GM18502 (cell line): ENCODE data around the gene BBOX1.
"Not testable (repeated sequence)": the region's sequence is repeated elsewhere in the genome, so short reads cannot be mapped to it uniquely, and the experiment has no call there.

Experiments used
- ATAC-seq: cut with Tn5 transposase; IDR thresholded peaks from one replicate; pipeline ENCODE4 v1.9.1; 2021; ENCODE audit warnings: mild to moderate bottlenecking; ENCODE audit not compliant: unreplicated experiment, poor library complexity

The BBOX1 gene

DNA sequence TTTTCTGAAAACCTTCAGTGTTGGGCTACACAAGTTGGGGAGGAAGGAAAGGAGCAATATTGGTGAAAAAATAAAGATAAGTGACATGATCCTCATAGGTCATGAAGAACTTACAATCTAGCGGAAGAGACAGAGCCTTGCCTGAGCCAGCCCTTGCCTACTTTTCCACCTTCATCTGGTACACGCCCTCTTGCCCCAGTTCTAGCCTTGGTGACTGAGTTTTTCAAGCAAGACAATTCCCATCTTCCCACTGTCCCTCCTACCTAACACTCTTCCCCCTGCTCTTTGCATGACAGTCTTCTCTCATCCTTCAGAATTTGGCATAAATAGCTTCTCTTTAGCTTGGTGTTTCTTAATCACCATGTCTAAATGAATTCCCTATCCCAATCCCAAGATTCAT is 42.6 kb downstream of the BBOX1 start:
- no peak for ATAC-seq

DNA sequence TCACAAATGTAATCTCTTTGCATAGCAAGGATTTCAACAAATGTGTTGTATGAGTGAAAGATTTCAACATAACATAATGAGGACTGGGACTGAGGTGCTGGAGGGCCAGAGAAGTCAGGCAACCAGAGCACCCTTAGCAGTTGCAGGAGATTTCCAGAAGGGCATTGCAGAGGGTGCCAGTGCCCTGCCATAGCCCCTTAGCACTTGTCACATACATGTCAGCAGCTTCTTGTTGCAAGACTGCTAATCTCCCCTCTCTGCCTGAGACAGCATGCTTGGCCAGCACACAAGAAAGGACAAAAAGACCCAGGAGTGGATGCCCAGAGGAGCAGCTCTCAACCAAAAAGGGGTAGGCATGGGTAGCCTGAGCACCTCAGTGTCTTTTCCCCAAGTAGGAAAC is 43.2 kb downstream of the BBOX1 start:
- ATAC-seq = no peak

- ATAC-seq = no peak
Measured at GRCh38 chr11:27084518-27084917, 43.9 kb downstream of the BBOX1 start.

DNA sequence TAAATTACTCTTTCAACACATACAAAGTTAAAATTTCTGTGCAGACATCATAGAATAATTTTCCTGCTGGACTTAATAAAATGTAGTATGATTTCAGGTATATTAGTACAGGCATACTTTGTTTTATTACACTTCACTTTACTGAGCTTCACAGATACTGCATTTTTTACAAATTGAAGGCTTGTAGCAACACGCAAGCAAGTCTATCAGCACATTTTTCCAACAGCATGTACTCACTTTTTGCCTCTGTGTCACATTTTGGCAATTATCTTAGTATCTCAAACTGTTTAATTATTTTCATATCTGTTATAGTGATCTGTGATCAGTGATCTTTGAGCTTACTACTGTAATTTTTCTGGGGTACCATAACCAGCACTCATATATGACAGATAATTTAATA is 44.5 kb downstream of the BBOX1 start:
- ATAC-seq = no peak

GRCh38 chr11:27085605-27086004 is 45.0 kb downstream of the BBOX1 start:
- no peak for ATAC-seq

DNA sequence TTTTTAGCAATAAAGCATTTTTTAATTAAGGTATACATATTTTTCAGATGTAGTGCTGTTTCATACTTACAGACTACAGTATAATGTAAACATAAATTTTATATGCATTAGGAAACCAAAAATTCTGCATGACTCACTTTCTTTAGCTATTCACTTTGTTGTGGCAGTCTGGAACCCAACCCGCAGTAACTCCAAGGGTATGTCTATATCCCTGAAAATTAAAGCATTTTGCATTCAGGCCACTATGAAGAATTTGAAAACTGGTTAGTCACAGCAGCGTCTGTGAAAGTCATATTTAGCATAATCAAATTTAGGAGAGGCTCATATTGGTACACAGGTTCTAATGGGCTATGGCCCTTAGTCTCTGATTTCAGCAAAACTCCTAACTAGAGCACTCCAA is 46.8 kb downstream of the BBOX1 start:
- no peak for ATAC-seq

DNA sequence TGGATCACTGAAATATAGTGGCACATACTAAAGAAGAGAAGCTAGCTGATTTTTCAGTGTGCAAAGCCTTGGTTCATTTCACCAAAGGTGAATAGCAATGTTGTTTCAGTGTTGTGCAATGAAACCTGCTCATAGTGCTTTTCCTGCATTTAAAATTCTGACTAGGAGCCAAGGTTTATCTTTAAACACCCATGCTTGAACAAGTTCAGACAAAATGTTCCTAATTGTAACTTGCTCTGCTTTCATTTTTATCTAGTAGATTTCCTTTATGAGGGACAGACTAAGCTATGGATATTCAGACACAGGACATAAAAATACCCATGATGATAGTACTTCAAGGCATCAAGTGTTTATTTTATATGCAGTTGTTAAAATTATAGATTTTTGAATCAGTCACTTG is 47.7 kb downstream of the BBOX1 start:
- ATAC-seq = no peak

DNA sequence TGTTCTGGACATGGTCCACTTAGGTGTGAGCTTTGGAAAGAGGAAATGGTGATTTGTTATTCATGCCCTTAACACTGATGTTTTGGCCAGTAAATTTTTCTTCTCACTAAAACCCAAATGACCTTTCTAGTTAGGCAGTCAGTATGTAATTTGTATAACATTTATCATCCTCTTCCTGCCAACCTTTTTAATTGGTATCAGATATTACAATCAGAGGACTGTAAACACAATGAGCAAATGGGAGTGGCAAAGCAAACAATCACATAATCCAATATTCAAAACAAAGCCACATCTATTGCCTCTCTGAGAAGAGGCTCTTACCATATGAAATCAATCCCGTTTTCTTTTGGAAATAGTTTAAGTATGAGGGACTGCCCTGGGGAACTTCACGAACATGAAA is 49.1 kb downstream of the BBOX1 start:
- ATAC-seq = no peak

DNA sequence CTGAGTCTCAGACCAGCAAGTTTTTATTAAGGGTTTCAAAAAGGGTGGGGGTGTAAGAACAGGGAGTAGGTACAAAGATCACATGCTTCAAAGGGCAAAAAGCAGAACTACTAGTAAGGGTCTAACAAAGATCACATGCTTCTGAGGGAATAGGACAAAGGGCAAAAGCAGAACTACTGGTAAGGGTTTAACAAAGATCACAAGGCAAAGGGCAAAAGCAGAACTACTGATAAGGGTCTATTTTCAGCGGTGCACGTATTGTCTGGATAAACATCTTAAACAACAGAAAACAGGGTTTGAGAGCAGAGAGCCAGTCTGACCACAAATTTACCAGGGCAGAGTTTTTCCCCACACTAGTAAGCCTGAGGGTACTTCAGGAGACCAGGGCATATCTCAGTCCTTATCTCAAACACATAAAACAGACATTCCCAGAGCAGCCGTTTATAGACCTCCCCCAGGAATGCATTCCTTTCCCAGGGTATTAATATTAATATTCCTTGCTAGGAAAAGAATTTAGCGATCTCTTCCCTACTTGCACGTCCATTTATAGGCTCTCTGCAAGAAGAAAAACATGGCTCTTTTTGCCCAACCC is 49.8 kb downstream of the BBOX1 start:
- ATAC-seq = not testable (repeated sequence)

DNA sequence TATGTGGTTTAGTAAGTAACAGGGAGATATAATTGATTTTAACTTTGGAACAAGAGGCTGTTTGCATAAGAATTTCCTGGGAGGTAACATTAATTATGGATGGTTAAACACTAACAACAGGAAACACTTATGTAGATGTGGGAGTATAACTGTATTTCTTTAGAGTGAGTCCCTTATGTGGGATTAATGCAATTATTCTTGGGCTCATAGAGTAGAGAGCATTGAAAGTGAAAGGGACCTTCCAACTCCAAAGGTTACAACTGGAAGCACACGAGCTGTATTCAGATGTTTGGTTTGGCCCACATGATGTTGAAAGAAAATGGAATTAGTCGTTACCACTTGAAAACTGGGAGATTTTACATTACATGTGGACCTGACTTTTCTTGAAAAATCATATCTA is 53.5 kb downstream of the BBOX1 start:
- no peak for ATAC-seq

- no peak for ATAC-seq
Measured at GRCh38 chr11:27095059-27095458, 54.4 kb downstream of the BBOX1 start.

- ATAC-seq = no peak
Measured at GRCh38 chr11:27095887-27096286, 55.3 kb downstream of the BBOX1 start.

DNA sequence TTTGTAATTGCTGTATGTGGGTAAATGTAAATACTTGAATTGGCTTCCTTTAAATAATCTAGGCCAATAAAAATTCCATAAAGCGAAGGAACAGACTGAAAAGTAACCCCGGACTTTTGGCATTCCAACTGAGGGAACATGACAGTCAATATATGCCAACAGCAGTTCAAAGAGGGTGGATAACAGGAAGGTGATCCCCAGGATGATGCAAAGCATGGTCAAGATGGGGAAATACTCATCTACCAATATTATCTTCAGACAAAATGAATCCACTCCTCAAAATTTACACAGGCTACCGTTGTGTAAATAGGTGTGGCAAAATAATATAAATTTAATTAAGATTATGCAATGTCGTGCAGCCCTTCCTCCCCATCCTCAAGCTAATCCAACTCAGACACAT is 56.9 kb downstream of the BBOX1 start:
- no peak for ATAC-seq

- no peak for ATAC-seq
Measured at GRCh38 chr11:27100534-27100933, 59.9 kb downstream of the BBOX1 start.

- no peak for ATAC-seq
Measured at GRCh38 chr11:27107548-27107947, 66.9 kb downstream of the BBOX1 start.

- ATAC-seq = no peak
Measured at GRCh38 chr11:27108809-27109208, 68.2 kb downstream of the BBOX1 start.

DNA sequence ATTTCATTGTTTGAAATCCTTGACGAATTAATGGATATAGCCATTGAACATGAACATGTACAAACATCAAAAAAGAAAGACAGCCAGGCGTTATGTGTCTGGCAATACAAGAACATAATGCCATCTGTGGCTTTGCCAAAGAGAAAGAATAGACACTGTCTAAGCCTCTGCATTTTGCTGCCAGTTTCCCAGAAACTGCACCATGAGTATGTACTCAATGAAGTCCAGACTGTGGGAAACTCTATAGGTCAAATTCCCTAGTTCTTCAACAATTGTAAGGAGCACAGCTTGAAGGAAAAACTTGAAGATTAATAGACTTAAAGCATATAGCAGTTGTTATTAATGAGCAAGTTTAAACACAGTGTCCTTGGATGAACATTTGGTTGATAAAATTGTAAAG is 71.3 kb downstream of the BBOX1 start:
- no peak for ATAC-seq

DNA sequence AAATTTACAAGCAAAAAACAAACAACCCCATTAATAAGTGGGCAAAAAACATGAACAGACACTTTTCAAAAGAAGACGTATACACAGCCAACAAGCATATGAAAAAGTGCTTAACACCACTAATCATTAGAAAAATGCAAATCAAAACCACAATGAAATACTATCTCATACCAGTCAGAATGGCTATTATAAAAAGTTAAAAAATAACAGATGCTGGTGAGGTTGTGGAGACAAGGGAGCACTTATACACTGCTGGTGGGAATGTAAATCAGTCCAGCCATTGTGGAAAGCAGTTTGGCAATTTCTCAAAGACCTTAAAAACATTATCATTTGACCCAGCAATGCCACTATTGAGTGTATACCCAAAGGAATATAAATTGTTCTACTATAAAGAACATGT is 72.3 kb downstream of the BBOX1 start:
- no peak for ATAC-seq

DNA sequence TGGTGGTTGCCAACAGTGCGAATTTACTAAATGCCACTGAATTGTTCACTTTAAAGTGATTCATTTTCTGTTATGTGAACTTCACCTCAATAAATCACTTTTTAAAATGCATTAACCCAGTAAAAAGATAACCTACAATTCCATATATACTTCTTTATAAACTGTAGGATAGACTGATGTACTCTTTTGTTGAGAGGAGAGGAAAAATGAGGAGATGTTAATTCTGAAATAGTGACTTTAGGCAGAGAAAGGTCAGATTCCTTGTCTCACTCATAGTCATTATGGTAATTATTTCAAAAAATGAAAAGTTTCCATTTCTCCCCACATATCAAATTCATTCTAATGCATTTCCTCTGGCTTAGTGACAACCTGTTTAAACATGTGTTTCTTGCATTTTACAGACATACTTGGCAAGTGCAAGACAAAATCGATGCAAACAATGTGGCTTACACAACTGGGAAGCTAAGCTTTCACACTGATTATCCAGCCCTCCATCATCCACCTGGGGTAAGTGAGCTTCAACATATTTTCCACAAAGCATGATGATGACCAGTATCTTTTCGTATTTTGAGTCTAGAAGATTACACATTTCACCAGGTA is 74.5 kb downstream of the BBOX1 start:
- ATAC-seq = no peak

- ATAC-seq = no peak
Measured at GRCh38 chr11:27116684-27117083, 76.1 kb downstream of the BBOX1 start.

- ATAC-seq = no peak
Measured at GRCh38 chr11:27118371-27118770, 77.8 kb downstream of the BBOX1 start.

- ATAC-seq = no peak
Measured at GRCh38 chr11:27118949-27119348, 78.3 kb downstream of the BBOX1 start.

- ATAC-seq = no peak
Measured at GRCh38 chr11:27119396-27119795, 78.8 kb downstream of the BBOX1 start.
